ENCODE measurements around the gene CTNNA2.

- TF ChIP-seq CTCF (IDR thresholded peaks at IDR 0.05) (no peak), POLR2AphosphoS5 (IDR thresholded peaks at IDR 0.05) (no peak)
These were observed 482.1 kb downstream of the CTNNA2 start for GRCh38 chr2:79994965-79995364.

All from transverse colon (tissue), 4 donors.